ENCODE results near the gene AHCYL2. TPM values are rescaled to one million over a fixed set of nuclear protein-coding genes. Genes with fewer than 3 reads are reported as not detected.
A peak's percentile ranks its signal among the peaks of the same experiment; 100 is the strongest.

Gene AHCYL2
- total RNA-seq, 1 experiment from 2014 or later, result 25.6 TPM

GRCh38 chr7:129256221-129256620 is 31.4 kb downstream of the AHCYL2 start:
- H3K36me3 Mint-ChIP-seq, result no peaks in the 10 kb centered on the region
- no peak overlapping the region for H3K27ac Mint-ChIP-seq
- TF ChIP-seq MXD4 (CRISPR knock-in tag; IDR thresholded peaks at IDR 0.05; ENCODE audit: borderline replicate concordance) (no peak), MLX (CRISPR knock-in tag; IDR thresholded peaks at IDR 0.05) (no peak), CBFB (CRISPR knock-in tag; IDR thresholded peaks at IDR 0.05; ENCODE audit: low read depth) (no peak), TP53 (CRISPR knock-in tag; IDR thresholded peaks at IDR 0.05) (no peak), PREB (CRISPR knock-in tag; IDR thresholded peaks at IDR 0.05; ENCODE audit: borderline replicate concordance) (no peak), NFE2L1 (CRISPR knock-in tag; IDR thresholded peaks at IDR 0.05) (no peak), JAZF1 (CRISPR knock-in tag; IDR thresholded peaks at IDR 0.05) (no peak)
- no peak overlapping the region for H3K4me3 Mint-ChIP-seq
- no peak for ATAC-seq
- POLR2A ChIA-PET, result interaction anchor here (1.2 kb wide), 1 partner anchor 29 kb away, joined by 3 read pairs; no protein-coding TSS in a partner anchor
- no peaks in the 10 kb centered on the region for H3K27me3 Mint-ChIP-seq (ENCODE audit: low read depth)
- H3K4me1 Mint-ChIP-seq, result peaks cover 46% of the 10 kb centered on the region
- no peak for DNase-seq (ENCODE audit: low spot score)
- CTCF ChIA-PET, result interaction anchor here (0.9 to 1.2 kb wide), 2 partner anchors 37 to 46 kb away, joined by 3 to 4 read pairs; no protein-coding TSS in a partner anchor
- no peaks in the 10 kb centered on the region for H3K9me3 Mint-ChIP-seq

GRCh38 chr7:129257168-129257567 is 32.3 kb downstream of the AHCYL2 start:
- no peaks in the 10 kb centered on the region for H3K36me3 Mint-ChIP-seq
- H3K27me3 Mint-ChIP-seq (ENCODE audit: low read depth), result no peaks in the 10 kb centered on the region
- peaks cover 56% of the 10 kb centered on the region for H3K4me1 Mint-ChIP-seq
- peak overlapping the region; percentile 16; the same call in 1 of the 2 replicates for H3K27ac Mint-ChIP-seq
- POLR2A ChIA-PET, result no interaction called here
- no peak overlapping the region for H3K4me3 Mint-ChIP-seq
- no peak for ATAC-seq
- no peaks in the 10 kb centered on the region for H3K9me3 Mint-ChIP-seq
- CTCF ChIA-PET, result interaction anchor here (0.9 to 1.2 kb wide), 2 partner anchors 38 to 47 kb away, joined by 3 to 4 read pairs; no protein-coding TSS in a partner anchor
- DNase-seq (ENCODE audit: low spot score), result no peak
- TF ChIP-seq ELF4 (CRISPR knock-in tag; IDR thresholded peaks at IDR 0.05; ENCODE audit: low read depth) (no peak), EMX1 (CRISPR knock-in tag; IDR thresholded peaks at IDR 0.05) (no peak), FOXP4 (CRISPR knock-in tag; IDR thresholded peaks at IDR 0.05) (no peak), ZNF425 (CRISPR knock-in tag; conservative IDR thresholded peaks at IDR 0.05) (no peak), CBFB (CRISPR knock-in tag; IDR thresholded peaks at IDR 0.05; ENCODE audit: low read depth) (no peak), MYBL2 (CRISPR knock-in tag; IDR thresholded peaks at IDR 0.05) (no peak), NFYB (CRISPR knock-in tag; conservative IDR thresholded peaks at IDR 0.05; ENCODE audit: low read depth) (no peak), ERG (CRISPR knock-in tag; IDR thresholded peaks at IDR 0.05) (no peak), JUN (CRISPR knock-in tag; IDR thresholded peaks at IDR 0.05) (no peak), TCF7 (CRISPR knock-in tag; IDR thresholded peaks at IDR 0.05; ENCODE audit: low read depth) (no peak), CDX4 (CRISPR knock-in tag; IDR thresholded peaks at IDR 0.05; ENCODE audit: borderline replicate concordance) (no peak), AFF4 (CRISPR knock-in tag; IDR thresholded peaks at IDR 0.05; ENCODE audit: borderline replicate concordance) (no peak), ATF2 (CRISPR knock-in tag; IDR thresholded peaks at IDR 0.05; ENCODE audit: borderline replicate concordance, low read depth) (no peak), ZMAT4 (CRISPR knock-in tag; IDR thresholded peaks at IDR 0.05) (no peak), SOX15 (CRISPR knock-in tag; IDR thresholded peaks at IDR 0.05) (no peak)
